ENCODE data around the gene SEPTIN7. TPM values are rescaled to one million over a fixed set of nuclear protein-coding genes. Genes with fewer than 3 reads are reported as not detected.

SEPTIN7 gene
- total RNA-seq, 1 experiment from 2014 or later = 140 TPM

DNA sequence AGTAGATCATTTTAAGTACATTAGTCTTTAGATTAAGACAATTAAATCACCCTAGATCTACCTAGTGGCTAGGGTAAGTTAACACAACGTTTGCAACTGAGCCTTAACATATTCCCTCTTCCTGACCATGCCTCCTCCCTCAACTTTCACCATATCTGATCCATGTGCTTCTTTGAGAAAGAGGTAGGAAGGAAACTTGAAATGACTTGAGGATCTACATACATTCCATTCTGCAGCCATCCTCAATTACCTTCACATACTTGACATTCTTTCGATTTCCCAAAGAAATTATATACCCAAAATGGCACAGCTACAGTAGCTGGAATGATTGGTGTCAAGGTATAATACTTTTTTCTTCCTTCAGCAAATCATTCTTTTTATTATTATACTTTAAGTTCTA lies 12.9 kb upstream of the SEPTIN7 start:
- Histone ChIP-seq H3K4me3 (replicated peaks in 1 of 2; ENCODE audit: low read depth in 1 of 2, low read length in 2 of 2) (no peak overlapping the region), H3K79me2 (ENCODE audit: insufficient read depth, low read length) (no peaks in the 10 kb centered on the region), H3K27me3 (ENCODE audit: insufficient read depth, low read length) (no peaks in the 10 kb centered on the region), H3K9me3 (ENCODE audit: control insufficient read depth in 1 of 2, insufficient read depth in 1 of 2, low read depth in 1 of 2, low read length in 2 of 2) (no peaks in the 10 kb centered on the region), H3K4me2 (ENCODE audit: low read length) (no peak overlapping the region), H4K20me1 (ENCODE audit: insufficient read depth) (no peaks in the 10 kb centered on the region), H3K9ac (ENCODE audit: low read length) (no peak overlapping the region), H3K9me2 (ENCODE audit: insufficient read depth) (no peaks in the 10 kb centered on the region), H3K36me3 (ENCODE audit: control insufficient read depth in 1 of 2, insufficient read depth in 2 of 2, low read length in 2 of 2) (no peaks in the 10 kb centered on the region), H3K4me1 (ENCODE audit: control insufficient read depth in 1 of 2, insufficient read depth in 2 of 2, low read length in 2 of 2) (no peaks in the 10 kb centered on the region), H2AFZ (ENCODE audit: low read depth, low read length, poor library complexity, severe bottlenecking) (no peak overlapping the region), H3K27ac (ENCODE audit: low read depth, low read length) (no peak overlapping the region)
- CTCF ChIA-PET = no interaction called here
- ATAC-seq (no peak), DNase-seq (ENCODE audit: low read depth, low spot score) (no peak)
- POLR2A ChIA-PET = no interaction called here
- no TSS peak for BruUV-seq (replicated peaks)
- intact Hi-C loops (cut with micrococcal nuclease) = no loop called here
- TF ChIP-seq POLR2AphosphoS5 (IDR thresholded peaks at IDR 0.05; ENCODE audit: low read depth, low read length) (no peak), YY1 (IDR thresholded peaks at IDR 0.05; ENCODE audit: extremely low read depth, insufficient replicate concordance, low read depth, low read length) (no peak), SRF (IDR thresholded peaks at IDR 0.05; ENCODE audit: low read depth) (no peak), ZFX (IDR thresholded peaks at IDR 0.05) (no peak), JUND (IDR thresholded peaks at IDR 0.05) (no peak), CBX3 (IDR thresholded peaks at IDR 0.05; ENCODE audit: low read depth) (no peak), TCF7L2 (IDR thresholded peaks at IDR 0.05; ENCODE audit: borderline replicate concordance, extremely low read depth, insufficient read depth, insufficient read length) (no peak)
- TF ChIP-seq, protein P1, sequence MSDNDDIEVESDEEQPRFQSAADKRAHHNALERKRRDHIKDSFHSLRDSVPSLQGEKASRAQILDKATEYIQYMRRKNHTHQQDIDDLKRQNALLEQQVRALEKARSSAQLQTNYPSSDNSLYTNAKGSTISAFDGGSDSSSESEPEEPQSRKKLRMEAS (IDR thresholded peaks at IDR 0.05) = no peak
- RAD21 ChIA-PET (ENCODE audit: low non-redundant PET in 1 of 2, low total read pairs in 2 of 2, uncharacterized antibody in 2 of 2, unreplicated experiment in 2 of 2) = no interaction called here

GRCh38 chr7:35792472-35792871 lies 8.4 kb upstream of the SEPTIN7 start:
- Histone ChIP-seq H2AFZ (ENCODE audit: low read depth, low read length, poor library complexity, severe bottlenecking) (no peak overlapping the region), H3K27ac (ENCODE audit: low read depth, low read length) (no peak overlapping the region), H3K27me3 (ENCODE audit: insufficient read depth, low read length) (no peaks in the 10 kb centered on the region), H3K9me3 (ENCODE audit: control insufficient read depth in 1 of 2, insufficient read depth in 1 of 2, low read depth in 1 of 2, low read length in 2 of 2) (no peaks in the 10 kb centered on the region), H3K36me3 (ENCODE audit: control insufficient read depth in 1 of 2, insufficient read depth in 2 of 2, low read length in 2 of 2) (no peaks in the 10 kb centered on the region), H4K20me1 (ENCODE audit: insufficient read depth) (no peaks in the 10 kb centered on the region), H3K9me2 (ENCODE audit: insufficient read depth) (no peaks in the 10 kb centered on the region), H3K4me3 (replicated peaks in 1 of 2; ENCODE audit: low read depth in 1 of 2, low read length in 2 of 2) (no peak overlapping the region), H3K9ac (ENCODE audit: low read length) (no peak overlapping the region), H3K79me2 (ENCODE audit: insufficient read depth, low read length) (no peaks in the 10 kb centered on the region), H3K4me2 (ENCODE audit: low read length) (no peak overlapping the region), H3K4me1 (ENCODE audit: control insufficient read depth in 1 of 2, insufficient read depth in 2 of 2, low read length in 2 of 2) (no peaks in the 10 kb centered on the region)
- ATAC-seq = no peak
- BruUV-seq (replicated peaks) = no TSS peak
- ChIA-PET POLR2A (no interaction called here), RAD21 (ENCODE audit: low non-redundant PET in 1 of 2, low total read pairs in 2 of 2, uncharacterized antibody in 2 of 2, unreplicated experiment in 2 of 2) (no interaction called here), CTCF (no interaction called here)
- DNase-seq (ENCODE audit: low read depth, low spot score) = no peak
- intact Hi-C loops (cut with micrococcal nuclease) = no loop called here
- TF ChIP-seq REST (IDR thresholded peaks at IDR 0.05; ENCODE audit: low read depth) (no peak), ELF1 (IDR thresholded peaks at IDR 0.05; ENCODE audit: borderline replicate concordance, low read depth) (no peak), RAD21 (IDR thresholded peaks at IDR 0.05; ENCODE audit: low read depth) (no peak), TCF7L2 (IDR thresholded peaks at IDR 0.05; ENCODE audit: borderline replicate concordance, extremely low read depth, insufficient read depth, insufficient read length) (no peak)

All from HCT116 (cell line).